IMR-90 (cell line): ENCODE results near the gene SLC2A13. TPM values are rescaled to one million over a fixed set of nuclear protein-coding genes. Genes with fewer than 3 reads are reported as not detected.

Source experiments
- ATAC-seq: fragments of 200-7000 bp; cut with Tn5 transposase; 2 replicates; pipeline ENCODE4 v1.9.1; 2020; ENCODE audit warnings: low read depth, mild to moderate bottlenecking, moderate library complexity
- BruUV-seq: library from RNA; stranded (reverse); fragments of 400-500 nt; replicated peaks from 2 replicates; lab custom pipeline; 2021; lab: Mats Ljungman, UMichigan
- CTCF ChIA-PET: fragments of 300-600 bp; formaldehyde crosslinking; extraction: SDS; loops from one replicate; lab custom pipeline; 2021; ENCODE audit warnings: antibody characterized with exemption; lab: Yijun Ruan, JAX
- POLR2A ChIA-PET: fragments of 300-600 bp; sonication (Branson Sonifier 250); formaldehyde crosslinking; loops from one replicate; lab custom pipeline; 2022; ENCODE audit warnings: antibody characterized with exemption; ENCODE audit not compliant: unreplicated experiment; lab: Charles Lee
- DNase-seq: peaks from one replicate; pipeline ENCODE4 v3.0.0; 2013
- H2AFZ ChIP-seq: replicated peaks from 2 replicates; pipeline ENCODE3; 2013; ENCODE audit warnings: low read length, mild to moderate bottlenecking; ENCODE audit not compliant: poor library complexity
- H2AK5ac ChIP-seq: 2 replicates; pipeline ENCODE4 v1.6.1; 2013; ENCODE audit warnings: low read depth, low read length, inconsistent platforms
- H2AK9ac ChIP-seq: replicated peaks from 2 replicates; pipeline ENCODE3; 2013; ENCODE audit warnings: mild to moderate bottlenecking, low read depth, low read length, moderate library complexity; ENCODE audit not compliant: poor library complexity
- H2BK120ac ChIP-seq: 2 replicates; pipeline ENCODE4 v1.6.1; 2013; ENCODE audit warnings: low read depth, low read length, inconsistent platforms
- H2BK15ac ChIP-seq: 3 replicates; pipeline ENCODE4 v1.6.1; 2013; ENCODE audit warnings: low read depth, low read length, inconsistent platforms
- H2BK20ac ChIP-seq: 2 replicates; pipeline ENCODE4 v1.6.1; 2013; ENCODE audit warnings: low read depth, mild to moderate bottlenecking, inconsistent platforms, low read length, moderate library complexity
- H2BK5ac ChIP-seq: 2 replicates; pipeline ENCODE4 v1.6.1; 2013; ENCODE audit warnings: mild to moderate bottlenecking, low read depth, low read length, inconsistent platforms; ENCODE audit not compliant: poor library complexity, severe bottlenecking
- H3K14ac ChIP-seq: replicated peaks from 2 replicates; pipeline ENCODE4 v1.6.1; 2013; ENCODE audit warnings: low read depth, low read length, inconsistent platforms
- H3K18ac ChIP-seq: 2 replicates; pipeline ENCODE4 v1.6.1; 2013; ENCODE audit warnings: low read depth, low read length, control low read depth
- H3K23ac ChIP-seq: 2 replicates; pipeline ENCODE4 v1.6.1; 2013; ENCODE audit warnings: low read depth, low read length, inconsistent platforms
- H3K27ac ChIP-seq: 2 replicates; pipeline ENCODE4 v1.5.1; 2013; ENCODE audit warnings: mild to moderate bottlenecking, control low read depth, low read length; ENCODE audit not compliant: insufficient read depth
- H3K27me3 ChIP-seq: 2 replicates; pipeline ENCODE4 v1.6.1; 2013; ENCODE audit warnings: low read length; ENCODE audit not compliant: control insufficient read depth, insufficient read depth
- H3K36me3 ChIP-seq: 2 replicates; pipeline ENCODE4 v1.6.1; 2013; ENCODE audit warnings: low read length, mixed read lengths; ENCODE audit not compliant: control insufficient read depth, insufficient read depth
- H3K4ac ChIP-seq: 2 replicates; pipeline ENCODE4 v1.6.1; 2013; ENCODE audit warnings: low read depth, low read length, inconsistent platforms
- H3K4me1 ChIP-seq: 2 replicates; pipeline ENCODE4 v1.6.1; 2013; ENCODE audit warnings: low read length, mixed read lengths; ENCODE audit not compliant: control insufficient read depth, insufficient read depth
- H3K4me2 ChIP-seq: 2 replicates; pipeline ENCODE4 v1.6.1; 2013; ENCODE audit warnings: low read depth, mild to moderate bottlenecking, control low read depth, low read length, moderate library complexity
- H3K4me3 ChIP-seq: 2 replicates; pipeline ENCODE4 v1.5.1; 2013; ENCODE audit warnings: low read depth, mild to moderate bottlenecking, control low read depth, low read length, moderate library complexity; ENCODE audit not compliant: insufficient read depth
- H3K56ac ChIP-seq: 2 replicates; pipeline ENCODE4 v1.6.1; 2013; ENCODE audit warnings: low read length, inconsistent platforms; ENCODE audit not compliant: insufficient read depth; ENCODE audit errors: extremely low read depth
- H3K79me1 ChIP-seq, 2 experiments: 2 replicates each; pipeline ENCODE4 v1.6.1; 2013; ENCODE audit warnings: low read length in 2 of 2, inconsistent platforms in 1 of 2, low read depth in 1 of 2
- H3K9ac ChIP-seq: 2 replicates; pipeline ENCODE4 v1.6.1; 2013; ENCODE audit warnings: low read depth, low read length, control low read depth
- H3K9me1 ChIP-seq: 2 replicates; pipeline ENCODE4 v1.6.1; 2013; ENCODE audit warnings: low read length, inconsistent platforms; ENCODE audit not compliant: insufficient read depth
- H3K9me3 ChIP-seq: 2 replicates; pipeline ENCODE4 v1.6.1; 2013; ENCODE audit warnings: low read length; ENCODE audit not compliant: control insufficient read depth, insufficient read depth
- H4K20me1 ChIP-seq: 2 replicates; pipeline ENCODE4 v1.6.1; 2013; ENCODE audit warnings: low read length, inconsistent platforms; ENCODE audit not compliant: insufficient read depth
- H4K5ac ChIP-seq: 2 replicates; pipeline ENCODE4 v1.6.1; 2013; ENCODE audit warnings: mild to moderate bottlenecking, low read depth, low read length, control low read depth
- H4K8ac ChIP-seq, 2 experiments: 2 replicates each; pipeline ENCODE4 v1.6.1; 2013; ENCODE audit warnings: low read depth in 2 of 2, low read length in 2 of 2, control low read depth in 1 of 2, inconsistent platforms in 1 of 2
- H4K91ac ChIP-seq: 2 replicates; pipeline ENCODE4 v1.6.1; 2013; ENCODE audit warnings: low read depth, low read length, inconsistent platforms; ENCODE audit not compliant: insufficient read depth
- BHLHE40 ChIP-seq: fragments of 150-350 bp; IDR thresholded peaks from 2 replicates; pipeline ENCODE4 v1.6.1; 2016; ENCODE audit warnings: mild to moderate bottlenecking, low read depth, low read length
- FOS ChIP-seq: fragments of 150-350 bp; IDR thresholded peaks from 2 replicates; pipeline ENCODE4 v1.6.1; 2016; ENCODE audit warnings: low read depth, low read length
- MAFK ChIP-seq: IDR thresholded peaks from 2 replicates; pipeline ENCODE4 v1.6.1; 2012; ENCODE audit warnings: low read depth, low read length, improper control_type of control experiment
- MAZ ChIP-seq: IDR thresholded peaks from 2 replicates; pipeline ENCODE4 v1.6.1; 2012; ENCODE audit warnings: low read depth, mild to moderate bottlenecking, low read length, improper control_type of control experiment, moderate library complexity, borderline replicate concordance
- NFE2L2 ChIP-seq: fragments of 150-350 bp; IDR thresholded peaks from 2 replicates; pipeline ENCODE4 v1.6.1; 2016; ENCODE audit warnings: low read depth, mild to moderate bottlenecking, low read length
- POLR2A ChIP-seq: IDR thresholded peaks from 2 replicates; pipeline ENCODE4 v1.6.1; 2012; ENCODE audit warnings: mild to moderate bottlenecking, low read depth, low read length
- RCOR1 ChIP-seq: IDR thresholded peaks from 2 replicates; pipeline ENCODE4 v1.6.1; 2012; ENCODE audit warnings: mild to moderate bottlenecking, low read length, improper control_type of control experiment; ENCODE audit not compliant: insufficient replicate concordance
- RFX5 ChIP-seq: IDR thresholded peaks from 2 replicates; pipeline ENCODE4 v1.8.0; 2012; ENCODE audit warnings: low read depth, mild to moderate bottlenecking, low read length, moderate library complexity
- SMC3 ChIP-seq: fragments of 150-350 bp; IDR thresholded peaks from 2 replicates; pipeline ENCODE4 v1.6.1; 2016; ENCODE audit warnings: low read depth, mild to moderate bottlenecking, antibody characterized with exemption, low read length, moderate library complexity
- WGBS, 2 experiments: methylation state at CpG; one replicate each; pipeline versions ENCODE4 v1.1.5 to v1.1.7; 2013; ENCODE audit warnings: missing lambda C conversion rate in 2 of 2; ENCODE audit not compliant: insufficient read length in 1 of 2; ENCODE audit errors: extremely low coverage in 2 of 2; 5-methylcytosine and 5-hydroxymethylcytosine counted together
- dilution Hi-C: fragments of 300-500 bp; cut with HindIII; formaldehyde crosslinking; loops from one replicate; pipeline ENCODE4 v1.14.3; 2018; ENCODE audit warnings: low sequenced_read_pairs; ENCODE audit not compliant: unreplicated experiment
- in situ Hi-C: fragments of 300-500 bp; cut with MboI; formaldehyde crosslinking; loops from 3 replicates; pipeline ENCODE4 v1.14.3; 2019; ENCODE audit warnings: low sequenced_read_pairs, inconsistent platforms, mixed read lengths
- intact Hi-C: fragments of 100-400 bp; cut with micrococcal nuclease; formaldehyde crosslinking; loops from 2 replicates; pipeline ENCODE4 v1.10.0; 2022
- polyA plus RNA-seq, 3 experiments: library from polyadenylated mRNA; depleted of rRNA; stranded (reverse); fragments of >200 nt; gene quantifications; 2 replicates each; pipeline ENCODE4 v1.2.3, GENCODE V29; 2012; ENCODE audit warnings: low replicate concordance in 1 of 3
- total RNA-seq: library from RNA; depleted of rRNA; stranded (reverse); fragments of >200 nt; gene quantifications from 2 replicates; pipeline ENCODE4 v1.2.3, GENCODE V29; 2012
- TF ChIP-seq, protein P1 (sequence below): fragments of 150-350 bp; IDR thresholded peaks from 2 replicates; pipeline ENCODE4 v1.6.1; 2016; ENCODE audit warnings: low read depth, mild to moderate bottlenecking, low read length, moderate library complexity, borderline replicate concordance
- TF ChIP-seq, protein P2 (sequence below): conservative IDR thresholded peaks from 2 replicates; pipeline ENCODE4 v1.5.1; 2012; ENCODE audit warnings: mild to moderate bottlenecking, low read depth, low read length, improper control_type of control experiment

Gene SLC2A13
- total and polyA plus RNA-seq, 2 of the 4 experiments (the other 2 are of a cell fraction): 1.5 to 3.9 TPM

DNA sequence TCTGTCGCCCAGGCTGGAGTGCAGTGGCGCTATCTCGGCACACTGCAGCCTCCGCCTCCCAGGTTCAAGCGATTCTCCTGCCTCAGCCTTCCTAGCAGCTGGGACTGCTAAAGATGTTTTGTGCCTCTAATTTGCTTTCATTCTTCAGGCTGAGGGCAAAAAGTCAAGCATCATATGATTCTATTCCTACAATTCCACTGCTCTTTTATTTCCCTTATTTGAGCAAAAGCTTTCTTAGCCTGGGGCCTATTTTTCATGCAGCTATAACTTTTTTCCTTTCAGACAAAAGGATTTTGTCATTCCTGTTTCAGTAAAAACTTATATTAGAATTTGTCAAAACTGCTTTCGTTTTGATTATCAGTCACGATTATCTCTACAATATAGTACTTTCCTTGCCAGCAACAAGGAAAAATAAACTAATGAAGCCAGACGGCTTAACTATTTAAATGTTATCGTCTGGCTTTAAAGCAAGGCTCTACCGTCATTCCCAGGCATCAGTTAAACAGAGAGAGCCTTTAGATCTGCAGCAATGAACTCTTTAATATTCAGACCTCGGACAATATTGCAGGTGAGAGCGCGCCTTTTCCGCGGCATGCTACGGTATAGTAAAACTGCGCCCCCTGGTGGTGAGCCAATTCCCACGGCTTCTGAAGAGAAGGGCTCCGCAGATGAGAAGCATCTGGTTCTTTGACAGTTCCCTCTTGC, 1.4 kb upstream of the SLC2A13 start (continued):
- no peak for TF ChIP-seq RCOR1

DNA sequence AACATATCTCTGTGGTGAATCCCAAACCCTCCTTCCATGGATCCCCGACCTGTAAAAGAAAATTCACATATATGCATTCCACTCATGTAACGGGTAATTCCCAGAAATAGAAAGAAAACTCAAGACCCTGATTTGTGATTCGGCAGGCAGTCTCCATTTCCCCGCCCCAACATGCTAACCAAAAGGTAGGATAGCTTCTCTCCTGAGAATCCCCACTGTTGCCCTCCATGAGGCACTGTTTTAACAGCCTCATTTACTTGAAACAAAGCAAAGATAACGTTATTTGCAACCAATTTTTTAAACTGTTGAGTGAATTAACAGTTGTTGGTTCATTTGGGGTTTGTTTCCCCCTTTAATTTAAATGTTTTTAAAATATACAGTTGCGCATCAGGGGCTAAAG, 774 bp upstream of the SLC2A13 start:
- no peak overlapping the region for H3K9ac ChIP-seq
- H2BK20ac ChIP-seq: no peak overlapping the region
- H2AFZ ChIP-seq: no peak overlapping the region
- H3K14ac ChIP-seq: no peak overlapping the region
- H4K8ac ChIP-seq: no peak overlapping the region
- no peak overlapping the region for H2BK120ac ChIP-seq
- no peak overlapping the region for H3K4me3 ChIP-seq
- H3K79me1 ChIP-seq: peaks cover 7% of the 10 kb centered on the region in 2 experiments; a peak in 3 of 4 replicates
- no peak overlapping the region for H3K27ac ChIP-seq
- H4K91ac ChIP-seq: no peak overlapping the region
- BruUV-seq: no TSS peak
- no peak overlapping the region for H2BK15ac ChIP-seq
- H3K27me3 ChIP-seq: 0 out of 2 replicates have a peak, but pooled peaks cover 2% of the 10 kb centered on the region
- H3K4me1 ChIP-seq: peaks cover 3% of the 10 kb centered on the region; the same call in 1 of the 2 replicates
- no peak overlapping the region for H3K56ac ChIP-seq
- in situ Hi-C loops: loop anchor here (5.0 to 25.0 kb wide), 3 partner anchors 94 to 794 kb away; no protein-coding TSS in a partner anchor
- no peak overlapping the region for H3K18ac ChIP-seq
- no peaks in the 10 kb centered on the region for H3K36me3 ChIP-seq
- no peak overlapping the region for H2AK5ac ChIP-seq
- no peak overlapping the region for H4K5ac ChIP-seq
- no peak overlapping the region for H3K4ac ChIP-seq
- no peak overlapping the region; the same call in 1 of the 2 replicates for H3K4me2 ChIP-seq
- CTCF ChIA-PET: interaction anchor here (0.6 to 2.9 kb wide), 6 partner anchors 11 to 342 kb away, joined by 3 to 19 read pairs (median 5); no protein-coding TSS in a partner anchor
- H4K20me1 ChIP-seq: no peaks in the 10 kb centered on the region
- DNase-seq (no peak), ATAC-seq (no peak)
- no peak for TF ChIP-seq RFX5
- TF ChIP-seq MAZ: no peak
- TF ChIP-seq, protein P1, sequence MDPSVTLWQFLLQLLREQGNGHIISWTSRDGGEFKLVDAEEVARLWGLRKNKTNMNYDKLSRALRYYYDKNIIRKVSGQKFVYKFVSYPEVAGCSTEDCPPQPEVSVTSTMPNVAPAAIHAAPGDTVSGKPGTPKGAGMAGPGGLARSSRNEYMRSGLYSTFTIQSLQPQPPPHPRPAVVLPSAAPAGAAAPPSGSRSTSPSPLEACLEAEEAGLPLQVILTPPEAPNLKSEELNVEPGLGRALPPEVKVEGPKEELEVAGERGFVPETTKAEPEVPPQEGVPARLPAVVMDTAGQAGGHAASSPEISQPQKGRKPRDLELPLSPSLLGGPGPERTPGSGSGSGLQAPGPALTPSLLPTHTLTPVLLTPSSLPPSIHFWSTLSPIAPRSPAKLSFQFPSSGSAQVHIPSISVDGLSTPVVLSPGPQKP: no peak
- no peak for TF ChIP-seq RCOR1
- no peak for TF ChIP-seq NFE2L2
- TF ChIP-seq, protein P2, sequence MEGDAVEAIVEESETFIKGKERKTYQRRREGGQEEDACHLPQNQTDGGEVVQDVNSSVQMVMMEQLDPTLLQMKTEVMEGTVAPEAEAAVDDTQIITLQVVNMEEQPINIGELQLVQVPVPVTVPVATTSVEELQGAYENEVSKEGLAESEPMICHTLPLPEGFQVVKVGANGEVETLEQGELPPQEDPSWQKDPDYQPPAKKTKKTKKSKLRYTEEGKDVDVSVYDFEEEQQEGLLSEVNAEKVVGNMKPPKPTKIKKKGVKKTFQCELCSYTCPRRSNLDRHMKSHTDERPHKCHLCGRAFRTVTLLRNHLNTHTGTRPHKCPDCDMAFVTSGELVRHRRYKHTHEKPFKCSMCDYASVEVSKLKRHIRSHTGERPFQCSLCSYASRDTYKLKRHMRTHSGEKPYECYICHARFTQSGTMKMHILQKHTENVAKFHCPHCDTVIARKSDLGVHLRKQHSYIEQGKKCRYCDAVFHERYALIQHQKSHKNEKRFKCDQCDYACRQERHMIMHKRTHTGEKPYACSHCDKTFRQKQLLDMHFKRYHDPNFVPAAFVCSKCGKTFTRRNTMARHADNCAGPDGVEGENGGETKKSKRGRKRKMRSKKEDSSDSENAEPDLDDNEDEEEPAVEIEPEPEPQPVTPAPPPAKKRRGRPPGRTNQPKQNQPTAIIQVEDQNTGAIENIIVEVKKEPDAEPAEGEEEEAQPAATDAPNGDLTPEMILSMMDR: no peak
- no peak for TF ChIP-seq POLR2A
- TF ChIP-seq FOS: no peak
- TF ChIP-seq BHLHE40: no peak
- TF ChIP-seq SMC3: no peak
- TF ChIP-seq MAFK: no peak
- POLR2A ChIA-PET: no interaction called here
- H2AK9ac ChIP-seq: no peak overlapping the region
- WGBS, 2 experiments: no CpG with 5 or more reads among the region's 6 CpGs
- H2BK5ac ChIP-seq: no peak overlapping the region
- dilution Hi-C loops: no loop called here
- H3K23ac ChIP-seq: no peak overlapping the region
- H3K9me1 ChIP-seq: no peaks in the 10 kb centered on the region
- intact Hi-C loops: loop anchor here (1.0 kb wide), 2 partner anchors 95 to 341 kb away; no protein-coding TSS in a partner anchor
- H3K9me3 ChIP-seq: no peaks in the 10 kb centered on the region
